Testis (tissue), 3 donors: ENCODE results near the gene HS3ST5. TPM values are rescaled to one million over a fixed set of nuclear protein-coding genes. Genes with fewer than 3 reads are reported as not detected.

Experiments used
- DNase-seq: peaks from one replicate; pipeline ENCODE4 v3.0.0-alpha.2; 2019
- H3K27ac ChIP-seq, 2 donors: fragments of 200-600 bp; sonication (generic); one replicate each; pipeline ENCODE4 v1.5.1; 2019
- H3K27me3 ChIP-seq: fragments of 200-600 bp; sonication (generic); one replicate; pipeline ENCODE4 v1.5.1; 2019
- H3K36me3 ChIP-seq: fragments of 200-600 bp; sonication (generic); one replicate; pipeline ENCODE4 v1.5.1; 2017; ENCODE audit warnings: low read depth; ENCODE audit errors: missing control alignments
- H3K4me1 ChIP-seq: fragments of 200-600 bp; sonication (generic); one replicate; pipeline ENCODE4 v1.5.1; 2019
- H3K4me3 ChIP-seq, 2 donors: fragments of 200-600 bp; sonication (generic); one replicate each; pipeline ENCODE4 v1.5.1; 2017 to 2019
- H3K9me3 ChIP-seq: fragments of 200-600 bp; sonication (generic); one replicate; pipeline ENCODE4 v1.5.1; 2017
- POLR2A ChIP-seq: fragments of 450-650 bp; IDR thresholded peaks from one replicate; pipeline ENCODE4 v1.6.1; 2017; ENCODE audit warnings: antibody characterized with exemption, mild to moderate bottlenecking, moderate library complexity
- WGBS, 2 donors: methylation state at CpG; one replicate each; pipeline ENCODE4 v1.1.5; 2018; 5-methylcytosine and 5-hydroxymethylcytosine counted together
- intact Hi-C: fragments of 100-400 bp; cut with DNase I; formaldehyde crosslinking; loops from one replicate; pipeline ENCODE4 v1.15.1; 2023; ENCODE audit warnings: low total_unique reads
- polyA plus RNA-seq: library from polyadenylated mRNA; stranded (reverse); fragments of 350-450 nt; fragmentation: Illumina TruSeq; extraction: RNeasy Lipid Tissue Mini Kit (QIAGEN cat#74804); gene quantifications from one replicate; pipeline ENCODE4 v1.2.3, GENCODE V29; 2014; ENCODE audit warnings: low read depth, low replicate concordance; ENCODE audit not compliant: insufficient read depth
- total RNA-seq, 2 donors: library from RNA; depleted of rRNA; stranded (reverse); fragments of >200 nt; gene quantifications; one replicate each; pipeline ENCODE4 v1.2.3, GENCODE V29; 2016
- TF ChIP-seq, protein P1 (sequence below), 3 experiments: fragments of 450-650 bp in 2 of 3; fragments of 200-600 bp in 1 of 3; sonication (generic) in 1 of 3; IDR thresholded peaks; one replicate each; pipeline ENCODE4 v1.5.1; 2016 to 2019; ENCODE audit warnings: antibody characterized with exemption in 3 of 3, mild to moderate bottlenecking in 2 of 3, moderate library complexity in 1 of 3

The HS3ST5 gene
- total and polyA plus RNA-seq, 3 donors from 2014 or later: 0.12 to 0.20 (median 0.16) TPM

GRCh38 chr6:114144887-114145851 lies 197.7 kb downstream of the HS3ST5 start:
- TF ChIP-seq, protein P1, sequence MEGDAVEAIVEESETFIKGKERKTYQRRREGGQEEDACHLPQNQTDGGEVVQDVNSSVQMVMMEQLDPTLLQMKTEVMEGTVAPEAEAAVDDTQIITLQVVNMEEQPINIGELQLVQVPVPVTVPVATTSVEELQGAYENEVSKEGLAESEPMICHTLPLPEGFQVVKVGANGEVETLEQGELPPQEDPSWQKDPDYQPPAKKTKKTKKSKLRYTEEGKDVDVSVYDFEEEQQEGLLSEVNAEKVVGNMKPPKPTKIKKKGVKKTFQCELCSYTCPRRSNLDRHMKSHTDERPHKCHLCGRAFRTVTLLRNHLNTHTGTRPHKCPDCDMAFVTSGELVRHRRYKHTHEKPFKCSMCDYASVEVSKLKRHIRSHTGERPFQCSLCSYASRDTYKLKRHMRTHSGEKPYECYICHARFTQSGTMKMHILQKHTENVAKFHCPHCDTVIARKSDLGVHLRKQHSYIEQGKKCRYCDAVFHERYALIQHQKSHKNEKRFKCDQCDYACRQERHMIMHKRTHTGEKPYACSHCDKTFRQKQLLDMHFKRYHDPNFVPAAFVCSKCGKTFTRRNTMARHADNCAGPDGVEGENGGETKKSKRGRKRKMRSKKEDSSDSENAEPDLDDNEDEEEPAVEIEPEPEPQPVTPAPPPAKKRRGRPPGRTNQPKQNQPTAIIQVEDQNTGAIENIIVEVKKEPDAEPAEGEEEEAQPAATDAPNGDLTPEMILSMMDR (IDR thresholded peaks at IDR 0.05): no peak
- TF ChIP-seq POLR2A: no peak
- H3K4me1 ChIP-seq: no peaks in the 10 kb centered on the region
- WGBS, 2 donors: 57 to 67% methylated on average over 9 of the region's 9 CpGs
- intact Hi-C loops: no loop called here
- no peaks in the 10 kb centered on the region for H3K27me3 ChIP-seq
- no peak overlapping the region for H3K27ac ChIP-seq
- no peaks in the 10 kb centered on the region for H3K36me3 ChIP-seq
- H3K9me3 ChIP-seq: no peaks in the 10 kb centered on the region
- no peak overlapping the region for H3K4me3 ChIP-seq
- DNase-seq: no peak

GRCh38 chr6:114142258-114142657 lies 200.6 kb downstream of the HS3ST5 start:
- TF ChIP-seq, protein P1 (IDR thresholded peaks at IDR 0.05): no peak
- TF ChIP-seq POLR2A: no peak
- Histone ChIP-seq H3K4me1 (no peaks in the 10 kb centered on the region), H3K27me3 (no peaks in the 10 kb centered on the region), H3K36me3 (no peaks in the 10 kb centered on the region), H3K4me3 (no peak overlapping the region), H3K9me3 (no peaks in the 10 kb centered on the region), H3K27ac (no peak overlapping the region)
- intact Hi-C loops: no loop called here
- 90 to 92% methylated on average over 7 of the region's 7 CpGs for WGBS, 2 donors
- no peak for DNase-seq

DNA sequence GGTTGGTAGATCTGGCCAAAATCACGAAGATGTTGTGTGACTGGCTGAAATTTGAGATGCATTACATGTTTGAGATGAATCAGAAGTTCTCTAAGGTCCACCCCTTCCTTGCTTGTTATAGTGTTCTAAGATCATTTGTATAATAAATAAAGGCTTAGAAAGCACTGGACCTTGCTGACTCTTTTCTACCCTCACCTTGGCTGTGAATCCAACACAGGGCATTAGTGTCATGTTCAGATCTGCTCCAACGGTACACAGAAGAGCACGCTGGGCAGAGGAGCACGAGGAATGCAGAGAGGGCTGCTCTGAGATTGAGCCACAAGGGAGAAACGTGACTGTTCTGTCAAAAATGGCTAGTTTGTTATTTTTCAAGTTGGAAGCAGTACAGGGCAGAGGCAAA lies 202.4 kb downstream of the HS3ST5 start:
- WGBS, 2 donors: 42 to 45% methylated on average over 5 of the region's 5 CpGs
- Histone ChIP-seq H3K27me3 (no peaks in the 10 kb centered on the region), H3K36me3 (no peaks in the 10 kb centered on the region), H3K27ac (no peak overlapping the region), H3K4me3 (no peak overlapping the region), H3K9me3 (no peaks in the 10 kb centered on the region), H3K4me1 (no peaks in the 10 kb centered on the region)
- TF ChIP-seq, protein P1 (IDR thresholded peaks at IDR 0.05): no peak
- no peak for TF ChIP-seq POLR2A
- intact Hi-C loops: no loop called here
- DNase-seq: no peak

GRCh38 chr6:114138577-114139248 lies 204.1 kb downstream of the HS3ST5 start:
- Histone ChIP-seq H3K36me3 (no peaks in the 10 kb centered on the region), H3K4me1 (no peaks in the 10 kb centered on the region), H3K4me3 (no peak overlapping the region), H3K27me3 (no peaks in the 10 kb centered on the region), H3K27ac (no peak overlapping the region), H3K9me3 (no peaks in the 10 kb centered on the region)
- DNase-seq: no peak
- WGBS, 2 donors: 93 to 96% methylated on average over 4 of the region's 4 CpGs
- intact Hi-C loops: no loop called here
- TF ChIP-seq, protein P1 (IDR thresholded peaks at IDR 0.05): no peak
- no peak for TF ChIP-seq POLR2A
